Lower leg skin (tissue), 4 donors: ENCODE data around the gene CD180. TPM values are rescaled to one million over a fixed set of nuclear protein-coding genes. Genes with fewer than 3 reads are reported as not detected.

Experiments used
- DNase-seq, 2 donors: peaks; one replicate each; pipeline ENCODE4 v3.0.0-alpha.2; 2019; ENCODE audit warnings: low spot score in 2 of 2
- H3K4me3 ChIP-seq: fragments of 200-600 bp; sonication (generic); 2 replicates; pipeline ENCODE4 v1.5.1; 2017; ENCODE audit warnings: mild to moderate bottlenecking, low read depth; ENCODE audit not compliant: poor library complexity, severe bottlenecking
- CTCF ChIP-seq, 3 donors: fragments of 450-650 bp; IDR thresholded peaks; one replicate each; pipeline ENCODE4 v1.5.1; 2016; ENCODE audit warnings: antibody characterized with exemption in 3 of 3, mild to moderate bottlenecking in 3 of 3, moderate library complexity in 2 of 3
- POLR2A ChIP-seq, 2 donors: fragments of 450-650 bp; IDR thresholded peaks; one replicate each; pipeline ENCODE4 v1.6.1; 2016 to 2017; ENCODE audit warnings: antibody characterized with exemption in 2 of 2, mild to moderate bottlenecking in 1 of 2, moderate library complexity in 1 of 2
- WGBS, 2 donors: methylation state at CpG; one replicate each; pipeline ENCODE4 v1.1.5; 2018; 5-methylcytosine and 5-hydroxymethylcytosine counted together
- intact Hi-C: fragments of 100-400 bp; cut with DNase I; formaldehyde crosslinking; loops from one replicate; pipeline ENCODE4 v1.15.0; 2023; ENCODE audit warnings: low total_unique reads
- total RNA-seq, 4 donors: library from RNA; depleted of rRNA; stranded (reverse); fragments of >200 nt; gene quantifications; one replicate each; pipeline ENCODE4 v1.1.0, GENCODE V29; 2016

Gene CD180
- total RNA-seq, 4 donors from 2014 or later: 0.08 to 0.42 (median 0.27) TPM

GRCh38 chr5:67143549-67143948 lies 53.0 kb downstream of the CD180 start:
- TF ChIP-seq POLR2A (IDR thresholded peaks at IDR 0.05) (no peak), CTCF (IDR thresholded peaks at IDR 0.05) (no peak)
- intact Hi-C loops: no loop called here
- no peak overlapping the region for H3K4me3 ChIP-seq
- no peak for DNase-seq
- 92 to 94% methylated on average over 2 of the region's 2 CpGs for WGBS, 2 donors

DNA sequence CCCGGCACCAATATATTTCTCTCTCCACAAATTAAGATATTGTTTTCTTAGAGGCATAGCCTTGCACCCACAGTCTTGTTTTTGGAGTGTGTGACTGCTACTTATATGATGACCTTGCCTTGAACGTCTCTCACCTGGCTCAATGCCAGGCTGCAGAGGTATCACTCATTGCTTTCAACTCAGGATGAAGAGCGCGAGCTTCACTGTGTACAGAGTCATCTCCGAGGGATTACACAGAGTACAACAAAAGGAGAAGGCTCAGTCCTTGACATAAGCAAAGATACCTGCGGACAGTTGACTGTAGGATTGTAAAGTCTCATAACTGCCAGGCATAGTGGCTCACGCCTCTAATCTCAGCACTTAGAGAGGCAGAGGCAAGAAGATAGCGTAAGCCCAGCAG lies 53.8 kb downstream of the CD180 start:
- intact Hi-C loops: no loop called here
- TF ChIP-seq POLR2A (IDR thresholded peaks at IDR 0.05): no peak
- no peak for TF ChIP-seq CTCF (IDR thresholded peaks at IDR 0.05)
- no peak for DNase-seq
- no peak overlapping the region for H3K4me3 ChIP-seq
- WGBS, 2 donors: 91 to 92% methylated on average over 8 of the region's 8 CpGs

DNA sequence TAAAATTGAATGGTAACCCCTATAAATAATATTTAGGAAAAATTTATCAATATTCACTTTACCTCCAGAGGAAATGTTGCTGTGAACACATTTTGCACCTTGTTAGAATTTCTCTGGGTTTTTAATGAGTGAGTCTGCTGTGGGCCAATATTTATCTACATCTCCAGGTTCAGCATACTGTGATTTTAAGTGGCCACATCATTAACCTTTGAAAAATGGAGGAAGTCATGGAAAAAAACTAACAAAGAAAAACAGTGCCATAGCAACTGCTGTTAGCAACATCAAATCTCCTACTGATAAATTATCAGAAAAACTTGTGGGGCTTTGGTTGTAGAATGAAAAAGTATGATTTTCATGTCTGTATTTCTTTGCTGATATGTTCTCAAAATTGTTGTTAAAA lies 55.0 kb downstream of the CD180 start:
- intact Hi-C loops: no loop called here
- TF ChIP-seq CTCF (IDR thresholded peaks at IDR 0.05) (no peak), POLR2A (IDR thresholded peaks at IDR 0.05) (no peak)
- no peak for DNase-seq
- H3K4me3 ChIP-seq: no peak overlapping the region

- WGBS, 2 donors: 92 to 95% methylated on average over 4 of the region's 4 CpGs
- intact Hi-C loops: no loop called here
- DNase-seq: no peak
- TF ChIP-seq POLR2A (IDR thresholded peaks at IDR 0.05) (no peak), CTCF (IDR thresholded peaks at IDR 0.05) (no peak)
- H3K4me3 ChIP-seq: no peak overlapping the region
These were observed 56.2 kb downstream of the CD180 start for GRCh38 chr5:67140413-67140812.

DNA sequence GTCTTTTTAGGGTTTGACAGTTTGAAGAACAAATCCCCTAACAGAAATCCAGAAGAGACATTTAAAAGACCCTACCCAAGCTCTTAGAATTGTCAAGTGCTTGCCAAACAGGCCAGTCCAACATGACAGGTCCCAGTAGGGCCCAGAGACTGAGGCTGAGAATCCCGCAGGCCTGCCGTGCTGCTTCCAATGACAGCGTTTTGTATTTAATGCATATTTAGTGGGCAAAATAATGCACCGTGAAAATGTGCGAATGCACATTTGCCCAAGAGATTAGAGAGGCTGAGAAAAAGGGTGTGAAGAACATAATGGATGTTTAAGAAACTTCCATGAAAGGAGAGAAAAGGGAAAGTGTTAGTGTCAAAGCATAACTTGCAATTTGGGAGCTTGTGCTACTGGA lies 57.6 kb downstream of the CD180 start:
- DNase-seq: no peak
- H3K4me3 ChIP-seq: no peak overlapping the region
- WGBS, 2 donors: 95 to 97% methylated on average over 5 of the region's 5 CpGs
- intact Hi-C loops: no loop called here
- no peak for TF ChIP-seq CTCF (IDR thresholded peaks at IDR 0.05)
- no peak for TF ChIP-seq POLR2A (IDR thresholded peaks at IDR 0.05)

DNA sequence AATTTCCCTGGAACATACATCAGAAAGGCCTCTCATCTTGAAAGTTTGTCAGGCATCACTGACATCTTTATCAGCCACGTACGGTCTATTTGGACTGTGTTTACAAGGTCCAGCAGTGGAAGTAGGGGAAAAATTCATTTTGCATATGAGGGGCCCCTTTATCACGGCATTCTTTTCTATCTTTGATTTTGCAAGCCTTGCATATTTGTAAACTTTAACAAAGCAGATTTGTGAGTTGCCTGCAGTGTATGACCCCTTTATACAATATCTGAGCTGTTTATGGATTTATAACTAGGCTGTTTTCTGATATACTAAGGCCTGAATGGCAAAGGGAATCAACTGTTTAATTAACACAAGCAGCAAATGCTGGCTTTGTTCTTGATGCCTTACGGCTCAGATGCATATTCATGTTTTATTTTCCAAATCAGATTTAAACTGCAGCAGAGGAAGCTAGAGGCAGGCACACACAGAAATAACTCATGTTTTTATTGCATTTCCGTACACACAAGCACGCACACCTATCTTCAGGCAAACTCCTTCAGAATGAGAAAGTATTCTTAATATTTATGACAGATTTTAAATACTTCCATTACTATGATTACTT lies 61.1 kb downstream of the CD180 start:
- intact Hi-C loops: no loop called here
- DNase-seq: no peak

More for the DNA sequence above, 61.1 kb downstream of the CD180 start:
- WGBS, 2 donors: 91 to 96% methylated on average over 6 of the region's 6 CpGs
- no peak for TF ChIP-seq POLR2A (IDR thresholded peaks at IDR 0.05)
- TF ChIP-seq CTCF (IDR thresholded peaks at IDR 0.05): no peak
- no peak overlapping the region for H3K4me3 ChIP-seq
